ENCODE results near the gene NLRP1.

GRCh38 chr17:5607946-5608345 is 23.6 kb upstream of the NLRP1 start:
- TF ChIP-seq CTCF (IDR thresholded peaks at IDR 0.05) (no peak), POLR2A (IDR thresholded peaks at IDR 0.05) (no peak)
